8988T (cell line): ENCODE measurements around the gene IRF1.

Experiments
- DNase-seq: peaks from one replicate; pipeline ENCODE4 v3.0.0; 2011

IRF1 gene

GRCh38 chr5:132473019-132473531 is 17.5 kb downstream of the IRF1 start:
- DNase-seq: no peak

GRCh38 chr5:132472431-132472830 is 18.1 kb downstream of the IRF1 start:
- no peak for DNase-seq

GRCh38 chr5:132471944-132472343 is 18.6 kb downstream of the IRF1 start:
- no peak for DNase-seq

- DNase-seq: no peak
Measured at GRCh38 chr5:132471151-132471907, 19.2 kb downstream of the IRF1 start.

GRCh38 chr5:132470596-132470995 is 20.0 kb downstream of the IRF1 start:
- no peak for DNase-seq

- no peak for DNase-seq
Measured at GRCh38 chr5:132470010-132470392, 20.6 kb downstream of the IRF1 start.

- no peak for DNase-seq
Measured at GRCh38 chr5:132469380-132470009, 21.1 kb downstream of the IRF1 start.

GRCh38 chr5:132468656-132469379 is 21.8 kb downstream of the IRF1 start:
- DNase-seq: no peak

GRCh38 chr5:132467287-132467984 is 23.1 kb downstream of the IRF1 start:
- DNase-seq: no peak

GRCh38 chr5:132466433-132467286 is 23.9 kb downstream of the IRF1 start:
- DNase-seq: no peak

- DNase-seq: no peak
Measured at GRCh38 chr5:132465059-132465707, 25.4 kb downstream of the IRF1 start.

- no peak for DNase-seq
Measured at GRCh38 chr5:132464156-132464939, 26.2 kb downstream of the IRF1 start.

GRCh38 chr5:132463811-132464155 is 26.8 kb downstream of the IRF1 start:
- no peak for DNase-seq

- no peak for DNase-seq
Measured at GRCh38 chr5:132462856-132463745, 27.5 kb downstream of the IRF1 start.

GRCh38 chr5:132462333-132462732 is 28.2 kb downstream of the IRF1 start:
- DNase-seq: no peak

- DNase-seq: no peak
Measured at GRCh38 chr5:132461569-132462070, 29.0 kb downstream of the IRF1 start.

GRCh38 chr5:132460846-132461568 is 29.6 kb downstream of the IRF1 start:
- DNase-seq: no peak

GRCh38 chr5:132459983-132460838 is 30.4 kb downstream of the IRF1 start:
- DNase-seq: no peak
